SK-N-SH (cell line): ENCODE results near the gene GARS1.

ENCODE experiments used
- CTCF ChIP-seq: fragments of 200-600 bp; sonication (generic); IDR thresholded peaks from 2 replicates; pipeline ENCODE4 v1.6.1; 2017; ENCODE audit warnings: antibody characterized with exemption, mild to moderate bottlenecking, moderate library complexity
- EP300 ChIP-seq, 2 experiments: IDR thresholded peaks; 2 replicates each; pipeline versions ENCODE4 v1.4.0 to v1.6.1; 2012; ENCODE audit warnings: borderline replicate concordance in 1 of 2, low read depth in 1 of 2, low read length in 1 of 2
- GABPA ChIP-seq: IDR thresholded peaks from 2 replicates; pipeline ENCODE4 v1.4.0; 2012; ENCODE audit warnings: low read depth, mild to moderate bottlenecking
- IRF3 ChIP-seq: fragments of 150-350 bp; IDR thresholded peaks from 2 replicates; pipeline ENCODE4 v1.6.1; 2016; ENCODE audit warnings: mild to moderate bottlenecking, low read depth, low read length
- POLR2AphosphoS5 ChIP-seq: IDR thresholded peaks from 2 replicates; pipeline ENCODE4 v1.6.1; 2012; ENCODE audit warnings: low read depth, low read length
- REST ChIP-seq: IDR thresholded peaks from 2 replicates; pipeline ENCODE4 v1.6.1; 2012; ENCODE audit warnings: mild to moderate bottlenecking, low read depth, low read length, moderate library complexity
- TAF1 ChIP-seq: IDR thresholded peaks from 2 replicates; pipeline ENCODE4 v1.6.1; 2012; ENCODE audit warnings: low read depth, mild to moderate bottlenecking, low read length, moderate library complexity, borderline replicate concordance
- USF2 ChIP-seq: fragments of 150-350 bp; IDR thresholded peaks from 2 replicates; pipeline ENCODE4 v1.6.1; 2017; ENCODE audit warnings: antibody characterized with exemption, low read length, low read depth, borderline replicate concordance
- YY1 ChIP-seq: IDR thresholded peaks from 2 replicates; pipeline ENCODE4 v1.4.0; 2012; ENCODE audit warnings: low read depth, mild to moderate bottlenecking
- TF ChIP-seq, protein P1 (sequence below): IDR thresholded peaks from 2 replicates; pipeline ENCODE4 v1.4.0; 2012; ENCODE audit warnings: low read depth, borderline replicate concordance

DNA sequence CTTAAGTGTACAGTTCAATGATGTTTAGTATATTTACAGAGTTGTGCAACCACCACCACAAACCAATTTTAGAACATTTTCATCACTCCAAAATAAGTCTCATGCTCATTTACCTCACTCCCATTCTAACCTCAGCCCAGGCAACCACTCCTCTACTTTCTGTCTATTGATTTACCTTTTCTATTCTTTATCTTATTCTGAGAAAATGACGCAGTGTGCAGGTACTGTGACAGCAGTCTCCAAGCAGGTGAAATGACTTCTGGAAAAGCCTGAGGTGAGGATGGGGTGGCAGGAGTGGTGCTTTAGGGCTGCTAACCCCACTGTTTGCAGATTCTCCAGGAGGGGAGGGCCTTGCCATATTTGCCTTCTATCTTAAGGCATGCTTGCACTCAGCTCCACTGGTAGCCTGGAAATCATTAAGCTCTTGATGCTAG lies 39.5 kb downstream of the GARS1 start:
- TF ChIP-seq CTCF (no peak), USF2 (no peak), EP300 (IDR thresholded peaks at IDR 0.05; ENCODE audit: borderline replicate concordance in 1 of 2, low read depth in 1 of 2, low read length in 1 of 2) (no peak), POLR2AphosphoS5 (no peak), REST (no peak), YY1 (no peak), IRF3 (no peak), TAF1 (no peak), GABPA (no peak)
- TF ChIP-seq, protein P1, sequence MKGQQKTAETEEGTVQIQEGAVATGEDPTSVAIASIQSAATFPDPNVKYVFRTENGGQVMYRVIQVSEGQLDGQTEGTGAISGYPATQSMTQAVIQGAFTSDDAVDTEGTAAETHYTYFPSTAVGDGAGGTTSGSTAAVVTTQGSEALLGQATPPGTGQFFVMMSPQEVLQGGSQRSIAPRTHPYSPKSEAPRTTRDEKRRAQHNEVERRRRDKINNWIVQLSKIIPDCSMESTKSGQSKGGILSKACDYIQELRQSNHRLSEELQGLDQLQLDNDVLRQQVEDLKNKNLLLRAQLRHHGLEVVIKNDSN: no peak
